Measurements from ENCODE around the gene DHX30. TPM values are rescaled to one million over a fixed set of nuclear protein-coding genes. Genes with fewer than 3 reads are reported as not detected.
A peak's percentile ranks its signal among the peaks of the same experiment; 100 is the strongest.
"Not testable (repeated sequence)": the region's sequence is repeated elsewhere in the genome, so short reads cannot be mapped to it uniquely, and the experiment has no call there.

Gene DHX30
- polyA plus RNA-seq, 1 donor, result 44.5 TPM

- Histone ChIP-seq H3K9me3 (ENCODE audit: control insufficient read depth, low read depth, low read length) (no peaks in the 10 kb centered on the region), H3K27ac (ENCODE audit: low read length) (peak overlapping the region; percentile 69), H3K4me1 (ENCODE audit: control insufficient read depth, insufficient read depth, low read length) (peaks cover 10% of the 10 kb centered on the region), H3K4me3 (ENCODE audit: low read length) (peak overlapping the region; percentile 75), H3K27me3 (ENCODE audit: control insufficient read depth, insufficient read depth, low read length) (no peaks in the 10 kb centered on the region), H3K36me3 (ENCODE audit: control insufficient read depth, insufficient read depth, low read length) (peaks cover 15% of the 10 kb centered on the region)
- no peak for DNase-seq
- WGBS (ENCODE audit: insufficient coverage, low lambda C conversion rate), result no CpG with 5 or more reads among the region's 20 CpGs
These were observed 615 bp downstream of the DHX30 start for GRCh38 chr3:47803480-47804025.

GRCh38 chr3:47804577-47804976 is 1.6 kb downstream of the DHX30 start:
- WGBS (ENCODE audit: insufficient coverage, low lambda C conversion rate), result no CpG with 5 or more reads among the region's 1 CpG
- Histone ChIP-seq H3K27me3 (ENCODE audit: control insufficient read depth, insufficient read depth, low read length) (no peaks in the 10 kb centered on the region), H3K36me3 (ENCODE audit: control insufficient read depth, insufficient read depth, low read length) (peaks cover 17% of the 10 kb centered on the region), H3K4me3 (ENCODE audit: low read length) (no peak overlapping the region), H3K9me3 (ENCODE audit: control insufficient read depth, low read depth, low read length) (no peaks in the 10 kb centered on the region), H3K4me1 (ENCODE audit: control insufficient read depth, insufficient read depth, low read length) (peaks cover 10% of the 10 kb centered on the region), H3K27ac (ENCODE audit: low read length) (no peak overlapping the region)
- no peak for DNase-seq

GRCh38 chr3:47813551-47814177 is 10.7 kb downstream of the DHX30 start:
- peaks cover 49% of the 10 kb centered on the region for H3K36me3 ChIP-seq (ENCODE audit: control insufficient read depth, insufficient read depth, low read length)
- H3K4me3 ChIP-seq (ENCODE audit: low read length), result no peak overlapping the region
- no peaks in the 10 kb centered on the region for H3K27me3 ChIP-seq (ENCODE audit: control insufficient read depth, insufficient read depth, low read length)
- no peak for DNase-seq
- H3K9me3 ChIP-seq (ENCODE audit: control insufficient read depth, low read depth, low read length), result no peaks in the 10 kb centered on the region
- WGBS (ENCODE audit: insufficient coverage, low lambda C conversion rate), result 100% methylated on average over 1 of the region's 8 CpGs
- no peak overlapping the region for H3K27ac ChIP-seq (ENCODE audit: low read length)
- no peaks in the 10 kb centered on the region for H3K4me1 ChIP-seq (ENCODE audit: control insufficient read depth, insufficient read depth, low read length)

GRCh38 chr3:47817609-47818008 is 14.7 kb downstream of the DHX30 start:
- Histone ChIP-seq H3K27ac (ENCODE audit: low read length) (no peak overlapping the region), H3K4me1 (ENCODE audit: control insufficient read depth, insufficient read depth, low read length) (no peaks in the 10 kb centered on the region), H3K4me3 (ENCODE audit: low read length) (no peak overlapping the region), H3K9me3 (ENCODE audit: control insufficient read depth, low read depth, low read length) (no peaks in the 10 kb centered on the region), H3K36me3 (ENCODE audit: control insufficient read depth, insufficient read depth, low read length) (peaks cover 47% of the 10 kb centered on the region), H3K27me3 (ENCODE audit: control insufficient read depth, insufficient read depth, low read length) (no peaks in the 10 kb centered on the region)
- WGBS (ENCODE audit: insufficient coverage, low lambda C conversion rate), result no CpG with 5 or more reads among the region's 7 CpGs
- no peak for DNase-seq

GRCh38 chr3:47824541-47825473 is 21.9 kb downstream of the DHX30 start:
- no peaks in the 10 kb centered on the region for H3K9me3 ChIP-seq (ENCODE audit: control insufficient read depth, low read depth, low read length)
- H3K27me3 ChIP-seq (ENCODE audit: control insufficient read depth, insufficient read depth, low read length), result no peaks in the 10 kb centered on the region
- peaks cover 31% of the 10 kb centered on the region for H3K36me3 ChIP-seq (ENCODE audit: control insufficient read depth, insufficient read depth, low read length)
- WGBS (ENCODE audit: insufficient coverage, low lambda C conversion rate), result no CpG with 5 or more reads among the region's 77 CpGs
- H3K4me3 ChIP-seq (ENCODE audit: low read length), result peak overlapping the region; percentile 90
- peaks cover 3% of the 10 kb centered on the region for H3K4me1 ChIP-seq (ENCODE audit: control insufficient read depth, insufficient read depth, low read length)
- peak; percentile 79 to 87 for DNase-seq
- peak overlapping the region; percentile 65 for H3K27ac ChIP-seq (ENCODE audit: low read length)

GRCh38 chr3:47825590-47825989 is 22.7 kb downstream of the DHX30 start:
- Histone ChIP-seq H3K4me3 (ENCODE audit: low read length) (peak overlapping the region; percentile 90), H3K27me3 (ENCODE audit: control insufficient read depth, insufficient read depth, low read length) (no peaks in the 10 kb centered on the region), H3K36me3 (ENCODE audit: control insufficient read depth, insufficient read depth, low read length) (peaks cover 30% of the 10 kb centered on the region), H3K4me1 (ENCODE audit: control insufficient read depth, insufficient read depth, low read length) (peaks cover 3% of the 10 kb centered on the region), H3K27ac (ENCODE audit: low read length) (no peak overlapping the region), H3K9me3 (ENCODE audit: control insufficient read depth, low read depth, low read length) (no peaks in the 10 kb centered on the region)
- WGBS (ENCODE audit: insufficient coverage, low lambda C conversion rate), result no CpG with 5 or more reads among the region's 7 CpGs
- DNase-seq, result no peak

- not testable (repeated sequence) for H3K9me3 ChIP-seq (ENCODE audit: control insufficient read depth, low read depth, low read length); DNase-seq; H3K27me3 ChIP-seq (ENCODE audit: control insufficient read depth, insufficient read depth, low read length); H3K27ac ChIP-seq (ENCODE audit: low read length); H3K4me3 ChIP-seq (ENCODE audit: low read length); H3K4me1 ChIP-seq (ENCODE audit: control insufficient read depth, insufficient read depth, low read length)
- peaks cover 58% of the 10 kb centered on the region for H3K36me3 ChIP-seq (ENCODE audit: control insufficient read depth, insufficient read depth, low read length)
- WGBS (ENCODE audit: insufficient coverage, low lambda C conversion rate), result 98% methylated on average over 6 of the region's 9 CpGs
These were observed 26.5 kb downstream of the DHX30 start for GRCh38 chr3:47829482-47829881.

GRCh38 chr3:47836986-47837385 is 34.0 kb downstream of the DHX30 start:
- peaks cover 73% of the 10 kb centered on the region for H3K36me3 ChIP-seq (ENCODE audit: control insufficient read depth, insufficient read depth, low read length)
- H3K4me3 ChIP-seq (ENCODE audit: low read length), result no peak overlapping the region
- H3K27me3 ChIP-seq (ENCODE audit: control insufficient read depth, insufficient read depth, low read length), result no peaks in the 10 kb centered on the region
- no CpG with 5 or more reads among the region's 7 CpGs for WGBS (ENCODE audit: insufficient coverage, low lambda C conversion rate)
- no peak for DNase-seq
- H3K4me1 ChIP-seq (ENCODE audit: control insufficient read depth, insufficient read depth, low read length), result no peaks in the 10 kb centered on the region
- H3K27ac ChIP-seq (ENCODE audit: low read length), result no peak overlapping the region
- H3K9me3 ChIP-seq (ENCODE audit: control insufficient read depth, low read depth, low read length), result no peaks in the 10 kb centered on the region

- Histone ChIP-seq H3K27me3 (ENCODE audit: control insufficient read depth, insufficient read depth, low read length) (no peaks in the 10 kb centered on the region), H3K27ac (ENCODE audit: low read length) (no peak overlapping the region), H3K9me3 (ENCODE audit: control insufficient read depth, low read depth, low read length) (no peaks in the 10 kb centered on the region), H3K4me3 (ENCODE audit: low read length) (no peak overlapping the region), H3K36me3 (ENCODE audit: control insufficient read depth, insufficient read depth, low read length) (peaks cover 75% of the 10 kb centered on the region), H3K4me1 (ENCODE audit: control insufficient read depth, insufficient read depth, low read length) (no peaks in the 10 kb centered on the region)
- no peak for DNase-seq
- 95% methylated on average over 2 of the region's 5 CpGs for WGBS (ENCODE audit: insufficient coverage, low lambda C conversion rate)
These were observed 35.6 kb downstream of the DHX30 start for GRCh38 chr3:47838503-47838902.

GRCh38 chr3:47841786-47842349 is 38.9 kb downstream of the DHX30 start:
- peaks cover 85% of the 10 kb centered on the region for H3K36me3 ChIP-seq (ENCODE audit: control insufficient read depth, insufficient read depth, low read length)
- no peaks in the 10 kb centered on the region for H3K4me1 ChIP-seq (ENCODE audit: control insufficient read depth, insufficient read depth, low read length)
- DNase-seq, result no peak
- no CpG with 5 or more reads among the region's 7 CpGs for WGBS (ENCODE audit: insufficient coverage, low lambda C conversion rate)
- no peak overlapping the region for H3K4me3 ChIP-seq (ENCODE audit: low read length)
- no peak overlapping the region for H3K27ac ChIP-seq (ENCODE audit: low read length)
- no peaks in the 10 kb centered on the region for H3K9me3 ChIP-seq (ENCODE audit: control insufficient read depth, low read depth, low read length)
- no peaks in the 10 kb centered on the region for H3K27me3 ChIP-seq (ENCODE audit: control insufficient read depth, insufficient read depth, low read length)

Measured in large intestine (tissue), 3 donors.